ENCODE measurements around the gene GPSM1.

GPSM1 gene

GRCh38 chr9:136332482-136332983, 5.2 kb downstream of the GPSM1 start:
- no peak overlapping the region for H3K4me2 ChIP-seq (ENCODE audit: low read depth, low read length, poor library complexity, severe bottlenecking)
- no peak overlapping the region for H3K9ac ChIP-seq (ENCODE audit: low read depth, low read length, poor library complexity, severe bottlenecking)
- no peaks in the 10 kb centered on the region for H3K27me3 ChIP-seq (ENCODE audit: insufficient read depth, low read length, poor library complexity, severe bottlenecking)
- H3K79me2 ChIP-seq (ENCODE audit: insufficient read depth, low read length) = peaks cover 28% of the 10 kb centered on the region
- H4K20me1 ChIP-seq (ENCODE audit: insufficient read depth, low read length, poor library complexity, severe bottlenecking) = peaks cover 10% of the 10 kb centered on the region
- no peaks in the 10 kb centered on the region for H3K36me3 ChIP-seq (ENCODE audit: insufficient read depth, low read length)
- no peak for TF ChIP-seq EZH2phosphoT487 (IDR thresholded peaks at IDR 0.05; ENCODE audit: borderline replicate concordance)
- TF ChIP-seq CTCF (conservative IDR thresholded peaks at IDR 0.05; ENCODE audit: low read length) = no peak
- H3K9me3 ChIP-seq (ENCODE audit: insufficient read depth, low read depth, low read length) = no peaks in the 10 kb centered on the region
- H3K9me2 ChIP-seq (replicated peaks; ENCODE audit: low read depth, low read length) = no peaks in the 10 kb centered on the region
- no peaks in the 10 kb centered on the region for H3F3A ChIP-seq (ENCODE audit: low read depth)
- no peak overlapping the region for H3K4me3 ChIP-seq (ENCODE audit: low read length, poor library complexity, severe bottlenecking)
- H2AFZ ChIP-seq (ENCODE audit: low read length) = no peak overlapping the region
- H3K4me1 ChIP-seq (ENCODE audit: insufficient read depth, low read length, poor library complexity, severe bottlenecking) = peaks cover 23% of the 10 kb centered on the region

GRCh38 chr9:136333045-136333444, 5.7 kb downstream of the GPSM1 start:
- Histone ChIP-seq H3K4me3 (ENCODE audit: low read length, poor library complexity, severe bottlenecking) (no peak overlapping the region), H3K9ac (ENCODE audit: low read depth, low read length, poor library complexity, severe bottlenecking) (no peak overlapping the region), H3K36me3 (ENCODE audit: insufficient read depth, low read length) (no peaks in the 10 kb centered on the region), H3F3A (ENCODE audit: low read depth) (no peaks in the 10 kb centered on the region), H3K9me2 (replicated peaks; ENCODE audit: low read depth, low read length) (no peaks in the 10 kb centered on the region), H4K20me1 (ENCODE audit: insufficient read depth, low read length, poor library complexity, severe bottlenecking) (peaks cover 10% of the 10 kb centered on the region), H3K4me1 (ENCODE audit: insufficient read depth, low read length, poor library complexity, severe bottlenecking) (peaks cover 21% of the 10 kb centered on the region), H3K79me2 (ENCODE audit: insufficient read depth, low read length) (peaks cover 26% of the 10 kb centered on the region), H3K27me3 (ENCODE audit: insufficient read depth, low read length, poor library complexity, severe bottlenecking) (no peaks in the 10 kb centered on the region), H3K4me2 (ENCODE audit: low read depth, low read length, poor library complexity, severe bottlenecking) (no peak overlapping the region), H3K9me3 (ENCODE audit: insufficient read depth, low read depth, low read length) (no peaks in the 10 kb centered on the region), H2AFZ (ENCODE audit: low read length) (no peak overlapping the region)
- TF ChIP-seq EZH2phosphoT487 (IDR thresholded peaks at IDR 0.05; ENCODE audit: borderline replicate concordance) (no peak), CTCF (conservative IDR thresholded peaks at IDR 0.05; ENCODE audit: low read length) (no peak)

GRCh38 chr9:136333486-136333885, 6.1 kb downstream of the GPSM1 start:
- no peaks in the 10 kb centered on the region for H3K27me3 ChIP-seq (ENCODE audit: insufficient read depth, low read length, poor library complexity, severe bottlenecking)
- no peak overlapping the region for H3K4me3 ChIP-seq (ENCODE audit: low read length, poor library complexity, severe bottlenecking)
- H3K9ac ChIP-seq (ENCODE audit: low read depth, low read length, poor library complexity, severe bottlenecking) = no peak overlapping the region
- H4K20me1 ChIP-seq (ENCODE audit: insufficient read depth, low read length, poor library complexity, severe bottlenecking) = peaks cover 8% of the 10 kb centered on the region
- H3K79me2 ChIP-seq (ENCODE audit: insufficient read depth, low read length) = peaks cover 22% of the 10 kb centered on the region
- H3K9me3 ChIP-seq (ENCODE audit: insufficient read depth, low read depth, low read length) = no peaks in the 10 kb centered on the region
- no peak overlapping the region for H3K4me2 ChIP-seq (ENCODE audit: low read depth, low read length, poor library complexity, severe bottlenecking)
- no peak overlapping the region for H2AFZ ChIP-seq (ENCODE audit: low read length)
- peaks cover 17% of the 10 kb centered on the region for H3K4me1 ChIP-seq (ENCODE audit: insufficient read depth, low read length, poor library complexity, severe bottlenecking)
- H3K36me3 ChIP-seq (ENCODE audit: insufficient read depth, low read length) = no peaks in the 10 kb centered on the region
- no peaks in the 10 kb centered on the region for H3K9me2 ChIP-seq (replicated peaks; ENCODE audit: low read depth, low read length)
- TF ChIP-seq CTCF (conservative IDR thresholded peaks at IDR 0.05; ENCODE audit: low read length) (no peak), EZH2phosphoT487 (IDR thresholded peaks at IDR 0.05; ENCODE audit: borderline replicate concordance) (no peak)
- H3F3A ChIP-seq (ENCODE audit: low read depth) = no peaks in the 10 kb centered on the region
